Lower leg skin (tissue), 4 donors: ENCODE data around the gene KCNK15. TPM values are rescaled to one million over a fixed set of nuclear protein-coding genes. Genes with fewer than 3 reads are reported as not detected.

Experiments used
- DNase-seq, 2 donors: peaks; one replicate each; pipeline ENCODE4 v3.0.0-alpha.2; 2019; ENCODE audit warnings: low spot score in 2 of 2
- H3K4me3 ChIP-seq: fragments of 200-600 bp; sonication (generic); 2 replicates; pipeline ENCODE4 v1.5.1; 2017; ENCODE audit warnings: mild to moderate bottlenecking, low read depth; ENCODE audit not compliant: poor library complexity, severe bottlenecking
- POLR2A ChIP-seq, 2 donors: fragments of 450-650 bp; IDR thresholded peaks; one replicate each; pipeline ENCODE4 v1.6.1; 2016 to 2017; ENCODE audit warnings: antibody characterized with exemption in 2 of 2, mild to moderate bottlenecking in 1 of 2, moderate library complexity in 1 of 2
- WGBS, 2 donors: methylation state at CpG; one replicate each; pipeline ENCODE4 v1.1.5; 2018; 5-methylcytosine and 5-hydroxymethylcytosine counted together
- intact Hi-C: fragments of 100-400 bp; cut with DNase I; formaldehyde crosslinking; loops from one replicate; pipeline ENCODE4 v1.15.0; 2023; ENCODE audit warnings: low total_unique reads
- total RNA-seq, 4 donors: library from RNA; depleted of rRNA; stranded (reverse); fragments of >200 nt; gene quantifications; one replicate each; pipeline ENCODE4 v1.1.0, GENCODE V29; 2016
- TF ChIP-seq, protein P1 (sequence below), 3 donors: fragments of 450-650 bp; IDR thresholded peaks; one replicate each; pipeline ENCODE4 v1.5.1; 2016; ENCODE audit warnings: antibody characterized with exemption in 3 of 3, mild to moderate bottlenecking in 3 of 3, moderate library complexity in 2 of 3

The KCNK15 gene
- total RNA-seq, 4 donors from 2014 or later = 1.5 to 3.5 (median 2.5) TPM

DNA sequence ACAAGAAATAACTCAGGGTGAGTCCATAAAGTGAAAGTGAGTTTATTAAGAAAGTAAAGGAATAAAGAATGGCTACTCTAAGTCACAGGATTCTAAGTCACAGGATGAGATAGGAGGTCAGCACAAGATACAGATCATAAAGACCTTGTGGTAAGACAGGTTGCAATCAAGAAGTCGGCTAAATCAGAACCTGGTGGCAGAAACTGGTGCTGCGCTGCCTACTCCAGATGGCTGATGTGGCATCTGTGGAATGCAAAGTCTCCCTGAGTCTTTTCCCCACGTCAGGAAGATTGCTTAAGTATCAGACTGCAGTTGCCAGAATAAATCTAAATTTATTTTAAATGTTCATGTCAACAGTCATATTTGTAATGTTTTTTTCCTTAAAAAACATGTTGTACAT lies 10.7 kb upstream of the KCNK15 start:
- H3K4me3 ChIP-seq = no peak overlapping the region
- TF ChIP-seq POLR2A (IDR thresholded peaks at IDR 0.05) = no peak
- TF ChIP-seq, protein P1, sequence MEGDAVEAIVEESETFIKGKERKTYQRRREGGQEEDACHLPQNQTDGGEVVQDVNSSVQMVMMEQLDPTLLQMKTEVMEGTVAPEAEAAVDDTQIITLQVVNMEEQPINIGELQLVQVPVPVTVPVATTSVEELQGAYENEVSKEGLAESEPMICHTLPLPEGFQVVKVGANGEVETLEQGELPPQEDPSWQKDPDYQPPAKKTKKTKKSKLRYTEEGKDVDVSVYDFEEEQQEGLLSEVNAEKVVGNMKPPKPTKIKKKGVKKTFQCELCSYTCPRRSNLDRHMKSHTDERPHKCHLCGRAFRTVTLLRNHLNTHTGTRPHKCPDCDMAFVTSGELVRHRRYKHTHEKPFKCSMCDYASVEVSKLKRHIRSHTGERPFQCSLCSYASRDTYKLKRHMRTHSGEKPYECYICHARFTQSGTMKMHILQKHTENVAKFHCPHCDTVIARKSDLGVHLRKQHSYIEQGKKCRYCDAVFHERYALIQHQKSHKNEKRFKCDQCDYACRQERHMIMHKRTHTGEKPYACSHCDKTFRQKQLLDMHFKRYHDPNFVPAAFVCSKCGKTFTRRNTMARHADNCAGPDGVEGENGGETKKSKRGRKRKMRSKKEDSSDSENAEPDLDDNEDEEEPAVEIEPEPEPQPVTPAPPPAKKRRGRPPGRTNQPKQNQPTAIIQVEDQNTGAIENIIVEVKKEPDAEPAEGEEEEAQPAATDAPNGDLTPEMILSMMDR (IDR thresholded peaks at IDR 0.05) = no peak
- 49 to 55% methylated on average over 3 of the region's 3 CpGs for WGBS, 2 donors
- intact Hi-C loops = no loop called here
- no peak for DNase-seq

DNA sequence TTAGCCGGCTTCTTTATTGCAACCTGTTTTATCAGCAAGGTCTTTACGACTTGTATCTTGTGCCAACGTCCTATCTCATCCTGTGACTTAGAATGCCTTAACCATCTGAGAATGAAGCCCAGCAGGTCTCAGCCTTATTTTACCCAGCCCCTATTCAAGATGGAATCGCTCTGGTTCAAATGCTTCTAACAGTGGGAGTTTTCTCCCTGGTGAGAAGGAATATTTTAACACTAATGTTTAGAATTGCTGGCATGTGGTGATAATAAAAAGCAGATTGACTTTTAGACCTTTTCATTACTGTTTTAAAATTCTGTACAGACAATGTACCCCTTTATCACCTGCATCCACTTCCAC lies 9.9 kb upstream of the KCNK15 start:
- DNase-seq = no peak
- intact Hi-C loops = no loop called here
- 83 to 84% methylated on average over 4 of the region's 4 CpGs for WGBS, 2 donors
- TF ChIP-seq, protein P1 (IDR thresholded peaks at IDR 0.05) = no peak
- no peak overlapping the region for H3K4me3 ChIP-seq

DNA sequence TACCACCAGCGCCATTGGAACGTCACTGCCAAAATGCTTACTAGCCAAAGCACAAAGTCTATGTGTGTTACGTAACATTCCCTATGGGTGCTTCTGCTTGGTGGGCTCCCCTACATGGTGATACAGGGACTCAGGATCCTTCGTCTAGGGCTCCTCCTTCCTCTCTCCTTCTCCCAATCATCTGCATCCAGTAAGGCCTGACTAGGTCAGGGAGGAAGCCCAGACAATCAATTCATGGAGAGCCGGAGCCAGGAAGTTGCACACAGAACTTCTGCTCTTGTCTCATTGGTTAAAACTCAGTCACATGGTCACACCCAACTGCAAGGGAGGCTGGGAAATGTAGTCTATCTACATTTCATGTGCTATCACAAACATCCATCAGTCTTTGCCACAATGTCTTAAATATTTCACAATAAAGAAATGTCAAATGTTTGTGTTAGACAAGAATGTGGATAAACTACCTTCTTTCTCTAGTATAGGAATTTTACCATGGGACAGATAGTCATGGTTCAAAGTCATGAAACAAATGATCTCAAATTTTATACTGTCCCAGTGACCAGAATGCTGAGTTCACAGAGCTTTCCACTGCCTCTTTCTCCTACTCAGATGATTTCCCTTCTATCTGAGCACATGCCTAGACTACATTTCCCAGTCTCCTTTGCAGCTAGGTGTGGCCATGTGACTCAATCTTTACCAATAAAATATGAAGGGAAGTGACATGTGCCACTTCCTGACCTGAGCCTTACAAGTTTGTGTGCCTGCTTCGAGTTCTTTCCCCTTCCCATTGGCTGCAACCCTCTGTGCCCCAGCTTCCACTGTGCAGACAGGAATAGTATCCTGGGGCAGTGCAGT lies 9.3 kb upstream of the KCNK15 start:
- TF ChIP-seq, protein P1 (IDR thresholded peaks at IDR 0.05) = no peak
- no peak for TF ChIP-seq POLR2A (IDR thresholded peaks at IDR 0.05)
- DNase-seq = peak in 1 of 2 donors; percentile 63
- intact Hi-C loops = no loop called here
- H3K4me3 ChIP-seq = no peak overlapping the region
- WGBS, 2 donors = 29 to 39% methylated on average over 6 of the region's 6 CpGs

DNA sequence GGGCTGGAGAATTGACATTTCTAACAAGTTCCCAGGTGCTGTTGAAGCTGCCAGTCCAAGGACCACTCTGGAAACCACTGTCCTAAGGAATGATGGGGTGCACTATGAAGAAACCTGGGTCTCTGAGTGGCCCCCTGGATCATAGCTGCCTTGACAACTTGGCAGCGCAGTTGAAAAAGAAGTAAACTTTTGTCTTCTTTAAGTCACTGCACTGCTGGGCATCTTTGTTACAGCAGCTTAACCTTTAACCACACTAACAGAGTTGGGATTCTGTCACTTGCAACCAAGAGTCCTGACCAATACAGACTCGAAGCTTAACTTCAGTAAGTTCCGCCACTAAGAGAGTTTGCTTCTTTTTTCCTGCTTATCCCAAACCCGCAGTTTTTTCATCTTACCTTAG lies 8.5 kb upstream of the KCNK15 start:
- H3K4me3 ChIP-seq = no peak overlapping the region
- intact Hi-C loops = no loop called here
- DNase-seq = no peak
- 94% methylated on average over 4 of the region's 4 CpGs for WGBS, 2 donors
- TF ChIP-seq, protein P1 (IDR thresholded peaks at IDR 0.05) = no peak
- TF ChIP-seq POLR2A (IDR thresholded peaks at IDR 0.05) = no peak

DNA sequence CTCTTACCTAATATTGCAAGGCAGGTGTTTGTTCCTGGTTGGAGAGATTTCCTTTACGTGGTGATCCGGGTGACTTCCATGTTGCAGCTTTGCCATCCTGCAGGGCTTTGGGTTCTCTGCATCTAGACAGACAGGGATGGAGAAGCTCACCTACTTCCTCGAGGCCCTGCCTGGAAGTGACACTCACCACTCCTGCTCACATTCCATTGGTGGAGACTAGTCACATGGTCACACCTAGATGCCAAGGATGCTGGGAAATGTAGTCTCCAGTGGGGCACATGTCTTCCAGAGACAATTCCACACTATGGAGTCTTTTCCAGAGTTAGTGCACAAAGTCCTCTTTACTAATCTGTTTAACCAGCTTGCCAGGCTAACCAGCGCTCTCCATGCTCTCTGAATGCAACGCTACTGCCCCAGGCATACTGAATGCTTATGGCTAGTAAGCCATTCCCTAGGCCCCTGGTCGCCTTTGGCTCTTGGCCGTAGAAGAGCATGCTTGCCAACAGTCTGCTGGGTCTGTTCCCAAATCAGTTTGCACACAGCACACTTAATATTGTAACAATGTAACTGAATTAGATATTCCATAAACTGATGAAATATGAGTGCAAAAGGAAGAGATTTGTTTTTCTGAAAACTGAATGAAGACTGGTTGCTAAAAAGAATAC lies 6.7 kb upstream of the KCNK15 start:
- peak in 1 of 2 donors; percentile 53 for DNase-seq
- TF ChIP-seq, protein P1 (IDR thresholded peaks at IDR 0.05) = no peak
- no peak for TF ChIP-seq POLR2A (IDR thresholded peaks at IDR 0.05)
- WGBS, 2 donors = 66 to 69% methylated on average over 7 of the region's 7 CpGs
- no peak overlapping the region for H3K4me3 ChIP-seq
- intact Hi-C loops = no loop called here
